GM19452 (cell line): Measurements from ENCODE around the gene RAB38.

Source experiments
- ATAC-seq: cut with Tn5 transposase; IDR thresholded peaks from one replicate; pipeline ENCODE4 v1.9.1; 2021; ENCODE audit not compliant: unreplicated experiment

Gene RAB38

GRCh38 chr11:88104408-88104807 lies 70.8 kb downstream of the RAB38 start:
- ATAC-seq: peak; percentile 50

GRCh38 chr11:88103337-88104206 lies 71.7 kb downstream of the RAB38 start:
- peak; percentile 78 for ATAC-seq

GRCh38 chr11:88102598-88102934 lies 72.7 kb downstream of the RAB38 start:
- no peak for ATAC-seq

GRCh38 chr11:88101881-88102597 lies 73.2 kb downstream of the RAB38 start:
- ATAC-seq: no peak

- ATAC-seq: no peak
These were observed 75.1 kb downstream of the RAB38 start for GRCh38 chr11:88100151-88100550.

GRCh38 chr11:88098289-88098688 lies 77.0 kb downstream of the RAB38 start:
- no peak for ATAC-seq

- ATAC-seq: no peak
These were observed 86.1 kb downstream of the RAB38 start for GRCh38 chr11:88089134-88089533.

- ATAC-seq: no peak
These were observed 87.9 kb downstream of the RAB38 start for GRCh38 chr11:88087337-88087736.

GRCh38 chr11:88086297-88086696 lies 88.9 kb downstream of the RAB38 start:
- no peak for ATAC-seq

GRCh38 chr11:88070437-88070836 lies 104.8 kb downstream of the RAB38 start:
- no peak for ATAC-seq

- ATAC-seq: no peak
These were observed 106.2 kb downstream of the RAB38 start for GRCh38 chr11:88068848-88069554.

- no peak for ATAC-seq
These were observed 109.2 kb downstream of the RAB38 start for GRCh38 chr11:88066090-88066489.

- ATAC-seq: no peak
These were observed 111.0 kb downstream of the RAB38 start for GRCh38 chr11:88064097-88064705.
